ENCODE data around the gene IL1RAPL2.
"Not testable (repeated sequence)": the region's sequence is repeated elsewhere in the genome, so short reads cannot be mapped to it uniquely, and the experiment has no call there.

The IL1RAPL2 gene

DNA sequence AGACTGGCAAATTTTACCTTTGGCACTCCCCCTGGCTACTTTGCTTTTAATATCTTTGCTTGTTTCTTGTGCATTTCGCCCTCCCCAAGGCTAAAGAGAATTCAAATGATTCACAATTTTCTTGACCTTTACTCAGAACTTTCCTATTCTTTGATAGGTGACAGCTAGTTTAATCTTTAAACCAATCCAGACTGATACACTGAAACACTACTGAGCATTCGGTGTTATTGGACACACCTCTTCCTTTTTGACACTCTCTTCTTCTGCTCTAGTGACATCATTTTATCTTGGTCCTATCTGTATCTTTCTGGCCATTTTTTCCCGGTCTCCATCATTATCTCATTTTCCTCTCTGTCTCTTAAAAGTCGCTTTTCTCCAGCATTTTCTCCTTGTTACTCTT is 103.1 kb downstream of the IL1RAPL2 start:
- Histone ChIP-seq H3K9ac (no peak overlapping the region), H3K9me3 (no peaks in the 10 kb centered on the region), H3K27ac (no peak overlapping the region), H3K4me3 (no peak overlapping the region), H4K20me1 (no peaks in the 10 kb centered on the region), H3K4me1 (no peaks in the 10 kb centered on the region), H3K4me2 (no peak overlapping the region), H3K36me3 (no peaks in the 10 kb centered on the region), H3K27me3 (no peaks in the 10 kb centered on the region)
- TF ChIP-seq Cebpa-rat (IDR thresholded peaks at IDR 0.05), result no peak

DNA sequence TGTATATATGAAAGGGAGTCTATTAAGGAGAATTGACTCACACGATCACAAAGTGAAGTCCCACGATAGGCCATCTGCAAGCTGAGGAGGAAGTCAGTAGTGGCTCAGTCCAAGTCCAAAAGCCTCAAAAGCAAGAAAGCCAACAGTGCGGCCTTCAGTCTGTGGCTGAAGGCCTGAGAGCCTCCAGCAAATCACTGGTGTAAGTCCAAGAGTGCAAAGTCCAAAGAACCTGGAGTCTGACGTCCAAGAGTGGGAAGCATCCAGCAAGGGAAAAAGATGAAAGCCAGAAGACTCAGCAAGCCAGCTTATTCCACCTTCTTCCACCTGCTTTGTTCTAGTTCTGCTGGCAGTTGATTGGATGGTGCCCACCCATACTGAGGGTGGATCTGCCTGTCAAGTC is 104.1 kb downstream of the IL1RAPL2 start:
- TF ChIP-seq Cebpa-rat (IDR thresholded peaks at IDR 0.05), result no peak
- Histone ChIP-seq H3K27me3 (no peaks in the 10 kb centered on the region), H3K36me3 (no peaks in the 10 kb centered on the region), H3K9me3 (no peaks in the 10 kb centered on the region), H3K4me3 (no peak overlapping the region), H3K4me1 (no peaks in the 10 kb centered on the region), H3K9ac (no peak overlapping the region), H3K4me2 (no peak overlapping the region), H3K27ac (no peak overlapping the region), H4K20me1 (no peaks in the 10 kb centered on the region)

DNA sequence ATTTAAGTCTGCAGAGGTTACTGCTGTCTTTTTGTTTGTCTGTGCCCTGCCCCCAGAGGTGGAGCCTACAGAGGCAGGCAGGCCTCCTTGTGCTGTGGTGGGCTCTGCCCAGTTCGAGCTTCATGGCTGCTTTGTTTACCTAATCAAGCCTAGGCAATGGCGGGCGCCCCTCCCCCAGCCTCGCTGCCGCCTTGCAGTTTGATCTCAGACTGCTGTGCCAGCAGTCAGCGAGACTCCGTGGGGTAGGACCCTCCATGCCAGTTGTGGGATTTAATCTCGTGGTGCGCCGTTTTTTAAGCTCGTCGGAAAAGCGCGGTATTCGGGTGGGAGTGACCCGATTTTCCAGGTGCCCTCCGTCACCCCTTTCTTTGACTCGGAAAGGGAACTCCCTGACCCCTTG is 111.5 kb downstream of the IL1RAPL2 start:
- H3K27ac ChIP-seq, H3K36me3 ChIP-seq, H3K4me1 ChIP-seq, H4K20me1 ChIP-seq, H3K27me3 ChIP-seq, H3K4me2 ChIP-seq, H3K4me3 ChIP-seq, H3K9ac ChIP-seq: not testable (repeated sequence)
- H3K9me3 ChIP-seq, result peaks cover 15% of the 10 kb centered on the region

DNA sequence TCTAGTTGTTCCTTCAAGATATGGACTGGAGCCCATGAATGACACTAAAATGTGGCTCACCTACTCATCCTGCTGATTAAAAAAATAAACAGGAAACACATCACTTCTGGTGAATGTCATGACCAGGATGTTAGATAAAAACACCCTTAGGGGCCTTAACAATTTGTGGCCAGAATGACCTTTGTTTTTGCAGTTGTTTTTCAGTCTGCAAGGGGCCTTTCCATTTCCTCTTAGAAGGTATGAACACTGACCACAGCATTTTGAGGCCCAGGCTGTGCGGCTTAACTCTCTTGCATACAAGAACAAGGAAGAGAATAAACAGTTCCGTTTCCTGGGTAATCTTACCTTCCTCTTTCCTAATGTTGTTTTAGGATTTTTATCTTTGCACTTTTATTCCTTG is 113.2 kb downstream of the IL1RAPL2 start:
- Histone ChIP-seq H3K9ac (no peak overlapping the region), H3K4me1 (peaks cover 9% of the 10 kb centered on the region), H3K4me2 (peak overlapping the region; percentile 43), H3K9me3 (peaks cover 15% of the 10 kb centered on the region), H4K20me1 (no peaks in the 10 kb centered on the region), H3K36me3 (no peaks in the 10 kb centered on the region), H3K4me3 (no peak overlapping the region), H3K27me3 (no peaks in the 10 kb centered on the region), H3K27ac (peak overlapping the region; percentile 18; the same call in 1 of the 2 replicates)
- no peak for TF ChIP-seq Cebpa-rat (IDR thresholded peaks at IDR 0.05)

DNA sequence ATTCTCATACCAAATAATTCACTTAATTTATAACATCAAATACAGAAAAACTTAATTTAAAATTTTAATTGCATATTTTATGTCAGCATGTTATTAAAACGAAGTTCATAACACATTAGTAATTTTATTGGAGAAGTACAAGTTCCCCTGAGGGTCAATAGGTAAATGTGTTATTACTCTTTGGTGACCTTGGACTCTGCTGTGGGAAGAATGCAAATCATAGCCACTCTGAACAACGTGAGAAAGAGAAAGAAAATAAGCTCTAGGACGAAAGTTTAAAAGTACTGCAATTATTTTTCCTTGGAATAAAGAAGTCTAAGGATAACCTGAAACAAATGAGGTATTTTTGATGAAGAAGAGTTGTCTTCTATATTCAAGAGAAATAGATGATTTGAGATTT is 115.2 kb downstream of the IL1RAPL2 start:
- H3K27me3 ChIP-seq, result no peaks in the 10 kb centered on the region
- H3K4me1 ChIP-seq, result peaks cover 14% of the 10 kb centered on the region
- H3K9ac ChIP-seq, result no peak overlapping the region
- no peaks in the 10 kb centered on the region for H3K36me3 ChIP-seq
- no peak overlapping the region for H3K4me3 ChIP-seq
- peaks cover 15% of the 10 kb centered on the region for H3K9me3 ChIP-seq
- H3K4me2 ChIP-seq, result no peak overlapping the region
- H4K20me1 ChIP-seq, result no peaks in the 10 kb centered on the region
- H3K27ac ChIP-seq, result no peak overlapping the region
- TF ChIP-seq Cebpa-rat (IDR thresholded peaks at IDR 0.05), result no peak

DNA sequence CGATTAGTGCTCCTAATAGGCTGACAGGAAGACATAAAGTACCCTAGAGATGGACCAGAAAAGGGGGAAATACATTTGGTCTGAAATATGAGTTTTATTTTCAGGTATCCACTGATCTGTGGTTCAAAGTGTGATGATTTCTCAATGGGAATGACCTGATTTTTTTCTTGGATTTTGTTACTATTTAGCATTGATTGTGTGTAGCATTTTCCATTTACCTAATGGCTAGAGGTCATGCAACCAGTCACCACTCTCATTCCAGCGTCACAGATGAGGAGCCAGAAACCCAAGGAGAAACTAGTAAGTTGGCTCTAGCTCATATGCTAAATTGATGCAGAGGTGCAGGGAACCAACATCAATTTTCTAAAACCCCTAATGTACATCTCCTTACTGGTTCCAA is 118.1 kb downstream of the IL1RAPL2 start:
- TF ChIP-seq Cebpa-rat (IDR thresholded peaks at IDR 0.05), result no peak
- H3K9ac ChIP-seq, result no peak overlapping the region
- H3K27me3 ChIP-seq, result no peaks in the 10 kb centered on the region
- H3K4me1 ChIP-seq, result peaks cover 15% of the 10 kb centered on the region
- H3K36me3 ChIP-seq, result no peaks in the 10 kb centered on the region
- no peak overlapping the region for H3K4me3 ChIP-seq
- no peak overlapping the region for H3K27ac ChIP-seq
- H4K20me1 ChIP-seq, result no peaks in the 10 kb centered on the region
- H3K9me3 ChIP-seq, result peaks cover 23% of the 10 kb centered on the region
- no peak overlapping the region for H3K4me2 ChIP-seq

DNA sequence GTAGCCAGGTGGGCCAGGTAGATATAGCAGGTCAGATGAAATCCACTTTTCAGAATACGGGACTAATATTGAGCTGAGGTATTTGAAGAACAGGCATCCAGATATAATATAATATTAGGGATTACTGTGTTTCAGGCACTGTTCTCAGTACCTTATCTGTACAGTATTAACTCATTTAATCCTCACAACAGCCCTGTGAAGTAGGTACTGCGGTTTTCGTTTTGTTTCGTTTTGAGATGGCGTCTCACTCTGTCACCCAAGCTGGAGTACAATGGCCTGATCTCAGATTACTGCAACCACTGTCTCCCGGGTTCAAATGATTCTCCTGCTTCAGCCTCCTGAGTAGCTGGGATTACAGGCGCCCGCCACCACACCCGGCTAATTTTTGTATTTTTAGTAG is 129.6 kb downstream of the IL1RAPL2 start:
- TF ChIP-seq Cebpa-rat (IDR thresholded peaks at IDR 0.05), result no peak
- peaks cover 64% of the 10 kb centered on the region for H3K4me1 ChIP-seq
- no peak overlapping the region for H3K9ac ChIP-seq
- H3K27ac ChIP-seq, result peak overlapping the region; percentile 71
- H3K4me2 ChIP-seq, result peak overlapping the region; percentile 83
- H4K20me1 ChIP-seq, result no peaks in the 10 kb centered on the region
- peaks cover 50% of the 10 kb centered on the region for H3K9me3 ChIP-seq
- H3K27me3 ChIP-seq, result no peaks in the 10 kb centered on the region
- no peak overlapping the region for H3K4me3 ChIP-seq
- H3K36me3 ChIP-seq, result no peaks in the 10 kb centered on the region

DNA sequence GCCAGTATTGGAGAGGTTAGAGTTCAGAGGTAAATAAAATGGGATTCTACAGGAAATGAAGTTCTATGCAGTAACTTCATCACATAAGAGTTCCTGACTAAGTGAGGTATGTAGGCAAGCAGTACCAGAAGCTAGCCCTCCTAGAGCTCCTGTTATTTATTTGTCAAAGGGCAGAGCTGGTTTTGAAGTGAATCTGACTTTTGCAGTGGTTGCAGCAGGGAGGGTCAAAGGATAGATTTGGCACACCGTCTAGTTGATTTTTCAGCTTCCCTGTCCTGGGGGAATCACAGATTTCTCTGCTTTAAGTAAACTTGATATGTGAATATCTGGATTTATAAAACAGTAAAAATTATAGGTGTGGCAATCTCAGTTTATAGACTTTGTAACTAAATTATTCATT is 130.7 kb downstream of the IL1RAPL2 start:
- peak overlapping the region; percentile 58 for H3K9ac ChIP-seq
- no peaks in the 10 kb centered on the region for H3K36me3 ChIP-seq
- peak overlapping the region; percentile 71 for H3K27ac ChIP-seq
- peak overlapping the region; percentile 83 for H3K4me2 ChIP-seq
- TF ChIP-seq Cebpa-rat (IDR thresholded peaks at IDR 0.05), result no peak
- peaks cover 64% of the 10 kb centered on the region for H3K4me1 ChIP-seq
- peak overlapping the region; percentile 22; the same call in 1 of the 2 replicates for H3K4me3 ChIP-seq
- H3K27me3 ChIP-seq, result no peaks in the 10 kb centered on the region
- H3K9me3 ChIP-seq, result peaks cover 40% of the 10 kb centered on the region
- H4K20me1 ChIP-seq, result no peaks in the 10 kb centered on the region

DNA sequence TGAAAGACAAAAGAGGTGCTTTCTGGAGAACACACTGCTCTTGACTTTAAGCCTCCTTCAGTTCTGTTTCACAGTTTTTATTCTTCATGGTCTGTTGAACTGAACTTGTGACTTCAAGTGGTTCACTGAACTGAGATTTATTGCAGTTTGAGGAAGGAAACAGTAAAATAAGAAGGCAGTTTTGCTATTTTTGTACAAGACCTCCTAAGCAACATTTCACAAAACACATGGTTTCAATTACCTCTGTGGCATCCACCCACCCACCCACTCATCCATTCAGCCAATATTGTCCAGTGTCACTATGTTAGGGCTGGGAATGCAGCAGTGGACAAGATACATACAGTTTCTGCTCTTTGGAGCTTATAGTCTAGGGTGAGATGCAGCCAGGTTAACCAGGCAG is 131.3 kb downstream of the IL1RAPL2 start:
- peaks cover 36% of the 10 kb centered on the region for H3K9me3 ChIP-seq
- H3K27me3 ChIP-seq, result no peaks in the 10 kb centered on the region
- peaks cover 64% of the 10 kb centered on the region for H3K4me1 ChIP-seq
- TF ChIP-seq Cebpa-rat (IDR thresholded peaks at IDR 0.05), result no peak
- peak overlapping the region; percentile 58 for H3K9ac ChIP-seq
- H3K4me2 ChIP-seq, result peak overlapping the region; percentile 83
- H3K36me3 ChIP-seq, result no peaks in the 10 kb centered on the region
- peak overlapping the region; percentile 71 for H3K27ac ChIP-seq
- H3K4me3 ChIP-seq, result peak overlapping the region; percentile 22; the same call in 1 of the 2 replicates
- no peaks in the 10 kb centered on the region for H4K20me1 ChIP-seq

DNA sequence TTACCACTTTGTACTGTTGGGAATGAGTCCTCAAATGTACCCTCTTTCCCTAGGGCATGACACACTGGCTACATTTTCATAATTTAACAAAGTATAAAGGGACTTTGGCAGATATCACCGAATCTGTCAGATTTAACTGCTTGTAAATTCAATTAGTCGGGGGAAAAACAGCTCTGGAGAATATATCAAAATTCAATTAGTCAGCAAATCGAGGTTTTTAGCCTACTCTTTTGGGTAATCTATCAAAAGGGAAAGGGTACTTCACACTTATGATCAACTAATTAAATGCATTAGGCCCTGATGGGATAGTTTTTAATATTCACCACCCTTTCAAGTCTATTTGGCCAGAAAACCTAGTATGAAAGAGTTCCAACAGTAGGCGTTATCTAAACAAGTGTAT is 141.0 kb downstream of the IL1RAPL2 start:
- no peaks in the 10 kb centered on the region for H3K27me3 ChIP-seq
- H3K4me2 ChIP-seq, result no peak overlapping the region
- H3K36me3 ChIP-seq, result no peaks in the 10 kb centered on the region
- H3K9ac ChIP-seq, result no peak overlapping the region
- H3K9me3 ChIP-seq, result no peaks in the 10 kb centered on the region
- H4K20me1 ChIP-seq, result no peaks in the 10 kb centered on the region
- no peak for TF ChIP-seq Cebpa-rat (IDR thresholded peaks at IDR 0.05)
- H3K4me1 ChIP-seq, result no peaks in the 10 kb centered on the region
- H3K4me3 ChIP-seq, result no peak overlapping the region
- no peak overlapping the region for H3K27ac ChIP-seq

DNA sequence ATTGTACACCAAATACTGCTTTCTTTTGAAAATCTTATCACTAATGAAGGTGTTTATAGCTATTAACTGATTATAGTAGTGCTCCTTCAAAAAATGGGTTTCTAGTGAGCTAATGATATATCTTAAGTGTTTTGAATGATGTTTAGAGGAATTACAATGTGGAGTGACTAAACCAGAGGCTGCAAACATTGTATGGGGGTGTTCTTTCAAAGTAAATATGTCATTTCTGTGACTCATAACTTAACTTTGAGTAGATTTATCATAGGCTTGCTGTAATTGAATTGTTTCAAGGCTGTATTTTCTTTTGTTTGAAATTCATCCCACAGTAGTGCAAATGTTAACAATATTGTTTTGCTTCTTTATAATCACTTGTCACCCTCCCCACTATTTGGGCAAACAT is 141.6 kb downstream of the IL1RAPL2 start:
- no peak overlapping the region for H3K4me2 ChIP-seq
- no peaks in the 10 kb centered on the region for H3K27me3 ChIP-seq
- no peak for TF ChIP-seq Cebpa-rat (IDR thresholded peaks at IDR 0.05)

More for the DNA sequence above, 141.6 kb downstream of the IL1RAPL2 start:
- Histone ChIP-seq H3K36me3 (no peaks in the 10 kb centered on the region), H3K4me1 (no peaks in the 10 kb centered on the region), H3K27ac (no peak overlapping the region), H3K9me3 (no peaks in the 10 kb centered on the region), H3K4me3 (no peak overlapping the region), H3K9ac (no peak overlapping the region), H4K20me1 (no peaks in the 10 kb centered on the region)
